ENCODE measurements around the gene BMAL2.

Gene BMAL2

GRCh38 chr12:27367078-27367477, 34.4 kb downstream of the BMAL2 start:
- H4K20me1 ChIP-seq (ENCODE audit: insufficient read depth, low read length): no peaks in the 10 kb centered on the region
- H3K4me3 ChIP-seq (ENCODE audit: low read length): no peak overlapping the region
- no peak for DNase-seq
- no peak overlapping the region for H3K27ac ChIP-seq (ENCODE audit: low read length)
- no peaks in the 10 kb centered on the region for H3K4me1 ChIP-seq (ENCODE audit: low read length)
- H3K36me3 ChIP-seq (replicated peaks; ENCODE audit: insufficient read depth, low read length): 0 out of 2 replicates have a peak, but pooled peaks cover 4% of the 10 kb centered on the region
- H3K9ac ChIP-seq (ENCODE audit: low read length): no peak overlapping the region
- H3K79me2 ChIP-seq (ENCODE audit: low read length): peaks cover 7% of the 10 kb centered on the region
- no peak overlapping the region for H2AFZ ChIP-seq (ENCODE audit: low read length)
- H3K27me3 ChIP-seq (replicated peaks; ENCODE audit: insufficient read depth, low read length): no peaks in the 10 kb centered on the region
- no peak for TF ChIP-seq EZH2phosphoT487 (IDR thresholded peaks at IDR 0.05; ENCODE audit: low read length)
- TF ChIP-seq CTCF (IDR thresholded peaks at IDR 0.05; ENCODE audit: low read length): no peak
- TF ChIP-seq EZH2 (optimal IDR thresholded peaks at IDR 0.05; ENCODE audit: low read depth, low read length): no peak
- H3K9me2 ChIP-seq (replicated peaks; ENCODE audit: insufficient read depth, low read length): no peaks in the 10 kb centered on the region
- H3F3A ChIP-seq (ENCODE audit: insufficient read depth, low read length): no peaks in the 10 kb centered on the region
- H3K4me2 ChIP-seq (ENCODE audit: low read depth, low read length): no peak overlapping the region
- H3K9me3 ChIP-seq (replicated peaks; ENCODE audit: insufficient read depth, low read length): no peaks in the 10 kb centered on the region

DNA sequence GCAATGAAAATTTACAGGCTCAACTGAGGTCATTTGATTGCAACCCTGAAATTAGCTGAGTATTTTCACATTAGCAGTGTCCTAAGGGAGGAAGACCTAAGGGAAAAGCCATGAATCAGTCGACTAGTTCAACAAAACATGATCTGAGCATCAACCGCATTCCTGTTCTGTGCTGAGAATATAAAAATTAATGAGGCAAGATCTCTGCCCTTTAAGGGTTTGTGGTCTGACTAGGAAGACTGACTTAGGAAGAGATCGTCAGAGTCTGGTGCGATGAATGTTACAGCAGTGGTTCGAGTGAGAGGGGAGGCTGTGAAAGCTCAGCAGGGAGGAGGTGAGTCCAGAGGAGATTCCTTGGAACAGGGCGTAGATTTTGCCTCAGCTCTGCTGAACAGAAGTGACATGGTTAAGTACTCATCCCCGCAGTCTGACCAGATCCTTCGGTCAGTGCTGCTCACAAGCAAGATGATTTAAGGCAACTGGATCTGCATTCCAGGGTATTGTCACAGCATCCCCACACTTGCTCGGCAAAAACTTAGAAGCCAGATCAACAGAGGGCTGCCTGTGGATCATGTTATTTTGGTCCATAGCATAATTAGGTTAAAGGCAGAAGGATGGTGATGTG, 49.6 kb downstream of the BMAL2 start:
- no peaks in the 10 kb centered on the region for H3K9me2 ChIP-seq (replicated peaks; ENCODE audit: insufficient read depth, low read length)
- no peaks in the 10 kb centered on the region for H3K9me3 ChIP-seq (replicated peaks; ENCODE audit: insufficient read depth, low read length)
- H2AFZ ChIP-seq (ENCODE audit: low read length): no peak overlapping the region
- H3K36me3 ChIP-seq (replicated peaks; ENCODE audit: insufficient read depth, low read length): no peaks in the 10 kb centered on the region
- H3K4me2 ChIP-seq (ENCODE audit: low read depth, low read length): no peak overlapping the region
- no peaks in the 10 kb centered on the region for H4K20me1 ChIP-seq (ENCODE audit: insufficient read depth, low read length)
- TF ChIP-seq CTCF (IDR thresholded peaks at IDR 0.05; ENCODE audit: low read length) (no peak), EZH2 (optimal IDR thresholded peaks at IDR 0.05; ENCODE audit: low read depth, low read length) (no peak)
- no peak overlapping the region for H3K9ac ChIP-seq (ENCODE audit: low read length)
- no peaks in the 10 kb centered on the region for H3K27me3 ChIP-seq (replicated peaks; ENCODE audit: insufficient read depth, low read length)
- H3F3A ChIP-seq (ENCODE audit: insufficient read depth, low read length): 0 out of 2 replicates have a peak, but pooled peaks cover 4% of the 10 kb centered on the region
- no peaks in the 10 kb centered on the region for H3K79me2 ChIP-seq (ENCODE audit: low read length)
- no peak overlapping the region for H3K4me3 ChIP-seq (ENCODE audit: low read length)
- no peak overlapping the region for H3K27ac ChIP-seq (ENCODE audit: low read length)
- no peak for DNase-seq
- H3K4me1 ChIP-seq (ENCODE audit: low read length): no peaks in the 10 kb centered on the region

All from MM.1S (cell line).